ENCODE measurements around the gene SERBP1.

GRCh38 chr1:67472056-67472455 lies 41.9 kb upstream of the SERBP1 start:
- TF ChIP-seq, protein P1, sequence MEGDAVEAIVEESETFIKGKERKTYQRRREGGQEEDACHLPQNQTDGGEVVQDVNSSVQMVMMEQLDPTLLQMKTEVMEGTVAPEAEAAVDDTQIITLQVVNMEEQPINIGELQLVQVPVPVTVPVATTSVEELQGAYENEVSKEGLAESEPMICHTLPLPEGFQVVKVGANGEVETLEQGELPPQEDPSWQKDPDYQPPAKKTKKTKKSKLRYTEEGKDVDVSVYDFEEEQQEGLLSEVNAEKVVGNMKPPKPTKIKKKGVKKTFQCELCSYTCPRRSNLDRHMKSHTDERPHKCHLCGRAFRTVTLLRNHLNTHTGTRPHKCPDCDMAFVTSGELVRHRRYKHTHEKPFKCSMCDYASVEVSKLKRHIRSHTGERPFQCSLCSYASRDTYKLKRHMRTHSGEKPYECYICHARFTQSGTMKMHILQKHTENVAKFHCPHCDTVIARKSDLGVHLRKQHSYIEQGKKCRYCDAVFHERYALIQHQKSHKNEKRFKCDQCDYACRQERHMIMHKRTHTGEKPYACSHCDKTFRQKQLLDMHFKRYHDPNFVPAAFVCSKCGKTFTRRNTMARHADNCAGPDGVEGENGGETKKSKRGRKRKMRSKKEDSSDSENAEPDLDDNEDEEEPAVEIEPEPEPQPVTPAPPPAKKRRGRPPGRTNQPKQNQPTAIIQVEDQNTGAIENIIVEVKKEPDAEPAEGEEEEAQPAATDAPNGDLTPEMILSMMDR (IDR thresholded peaks at IDR 0.05) = no peak
- no peak for TF ChIP-seq POLR2AphosphoS5 (IDR thresholded peaks at IDR 0.05)
